NCI-H2171 treated with DMSO at 0.1 percent for 48 hours (cell line): ENCODE results near the gene ADGRB3.
"Not testable (repeated sequence)": the region's sequence is repeated elsewhere in the genome, so short reads cannot be mapped to it uniquely, and the experiment has no call there.

Source experiments
- DNase-seq: peaks from one replicate; lab custom pipeline; 2025; lab: John Stamatoyannopoulos, UW

ADGRB3 gene

DNA sequence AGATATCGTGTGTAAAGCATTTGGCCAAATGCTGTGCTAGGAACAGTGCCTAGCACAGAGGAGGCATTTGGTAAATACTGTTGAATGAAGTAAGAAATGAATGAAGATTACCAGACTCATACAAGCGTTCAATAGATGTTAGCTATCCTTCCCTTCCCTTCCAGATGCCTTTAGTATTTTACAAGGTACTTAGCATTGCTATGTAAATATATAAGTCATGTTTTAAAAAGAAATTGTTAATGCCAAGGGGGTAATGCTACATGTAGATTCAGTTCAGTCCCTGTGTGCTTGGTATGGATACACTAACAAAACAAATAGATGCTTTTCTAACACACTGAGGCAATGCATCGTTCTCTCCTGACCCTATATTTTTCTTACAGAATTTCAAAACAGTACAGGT lies 407.2 kb downstream of the ADGRB3 start:
- DNase-seq: no peak

DNA sequence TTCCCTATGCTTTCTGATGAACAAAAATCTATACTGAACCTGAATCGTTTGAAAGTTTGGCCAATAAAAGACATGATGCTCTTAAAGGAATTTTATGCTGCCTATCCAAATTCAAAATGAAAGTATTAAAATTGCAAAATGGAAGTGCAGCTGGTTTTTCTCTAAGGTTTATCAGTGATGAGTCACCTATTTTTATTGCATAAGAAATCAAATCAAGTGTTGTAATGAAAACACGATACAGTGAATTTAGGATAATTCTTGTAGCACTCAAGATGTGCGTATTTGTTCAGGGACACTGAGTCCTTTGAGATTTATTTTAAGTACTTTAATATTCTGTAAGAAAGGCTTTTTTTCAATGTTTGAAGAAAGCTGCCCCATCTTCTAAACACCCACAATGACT lies 409.5 kb downstream of the ADGRB3 start:
- DNase-seq: no peak

DNA sequence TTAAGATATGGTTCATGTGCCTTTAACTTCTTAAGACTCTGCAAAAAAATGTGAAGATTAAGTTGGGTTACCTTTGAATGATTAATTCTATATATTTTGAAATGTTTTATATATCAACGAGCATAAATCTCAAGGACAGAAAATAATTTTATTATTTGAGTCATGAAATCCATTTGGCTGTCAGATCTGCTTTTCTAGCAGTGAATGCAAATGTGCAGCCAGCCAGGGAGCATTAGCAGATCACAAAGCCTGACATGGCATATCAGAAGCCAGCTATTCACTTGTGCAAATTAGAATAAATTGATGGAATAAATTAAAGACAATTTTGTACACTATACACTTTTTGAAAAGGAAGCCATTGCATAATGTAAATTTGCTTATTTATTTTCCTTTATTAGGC lies 424.3 kb downstream of the ADGRB3 start:
- no peak for DNase-seq

DNA sequence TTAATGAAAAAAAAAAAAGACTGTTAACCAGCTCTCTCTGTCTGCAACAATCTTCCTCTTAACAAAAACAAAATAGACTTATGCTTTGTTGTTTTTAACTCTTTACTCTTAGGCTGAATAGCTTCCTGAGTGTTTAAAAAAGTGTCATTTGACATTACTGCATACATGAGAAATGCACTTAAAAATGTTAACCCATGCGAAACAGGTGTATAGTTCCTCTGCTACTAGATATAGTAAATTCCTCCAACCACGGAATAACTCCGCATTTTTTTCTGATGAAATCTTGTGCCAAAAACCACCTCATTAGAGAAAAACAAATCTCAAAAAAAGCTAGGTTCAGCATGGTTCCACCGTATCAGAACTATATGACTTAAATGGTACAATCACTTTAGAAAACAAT lies 426.0 kb downstream of the ADGRB3 start:
- DNase-seq: no peak

DNA sequence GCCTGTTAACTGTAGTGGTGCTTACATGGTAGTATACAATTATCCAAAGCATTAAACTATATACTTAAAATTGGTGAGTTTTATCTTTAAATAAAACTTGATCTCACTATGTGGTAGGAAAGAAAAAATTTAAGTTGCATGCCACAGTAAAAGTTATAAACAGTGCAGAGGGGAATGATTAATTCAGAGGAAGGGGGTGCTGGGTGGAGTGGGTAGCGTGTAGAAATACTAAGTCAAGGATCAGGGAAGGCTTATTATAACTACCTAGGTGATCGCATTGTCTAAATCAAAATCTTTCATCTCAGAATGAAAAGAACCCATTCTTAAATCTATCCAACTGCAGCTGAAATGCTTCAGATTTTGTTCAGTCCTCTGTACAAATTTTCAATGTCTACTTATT lies 428.3 kb downstream of the ADGRB3 start:
- DNase-seq: no peak

DNA sequence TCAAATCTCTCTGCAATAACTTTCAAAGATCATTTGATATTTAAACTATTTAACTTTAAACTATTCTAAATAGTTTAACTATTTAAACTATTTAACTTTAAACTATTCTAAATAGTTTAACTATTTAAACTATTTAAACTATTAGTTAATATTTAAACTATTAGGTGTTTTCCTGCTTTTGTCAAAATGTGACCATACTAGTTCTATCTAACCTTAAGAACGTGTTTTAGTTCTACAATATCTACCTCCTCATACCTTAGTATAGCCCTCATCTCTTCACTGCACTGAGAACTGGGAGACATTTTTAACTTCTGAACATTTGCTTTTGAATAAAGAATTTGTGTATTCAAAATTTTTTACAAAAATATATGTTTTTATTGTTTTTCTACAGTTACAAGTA lies 429.1 kb downstream of the ADGRB3 start:
- no peak for DNase-seq

DNA sequence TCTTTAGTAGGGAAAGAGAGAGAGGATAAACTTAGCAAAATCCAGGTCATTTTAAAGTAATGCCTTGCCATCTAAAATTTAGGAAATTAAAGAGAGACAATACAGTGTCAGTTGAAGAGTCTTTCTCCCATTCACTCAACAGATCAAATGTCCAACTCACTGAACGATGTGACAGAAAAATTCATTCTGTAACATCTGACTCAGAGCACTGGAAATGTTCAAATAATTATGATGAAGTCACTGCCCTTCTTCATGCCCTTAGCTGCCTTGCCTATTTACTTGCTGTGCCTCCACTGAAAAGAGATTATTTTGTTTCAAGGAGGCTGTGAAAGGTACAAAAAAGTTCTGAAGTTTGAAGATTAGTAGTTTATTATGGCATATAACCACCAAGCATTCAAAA lies 434.8 kb downstream of the ADGRB3 start:
- no peak for DNase-seq

DNA sequence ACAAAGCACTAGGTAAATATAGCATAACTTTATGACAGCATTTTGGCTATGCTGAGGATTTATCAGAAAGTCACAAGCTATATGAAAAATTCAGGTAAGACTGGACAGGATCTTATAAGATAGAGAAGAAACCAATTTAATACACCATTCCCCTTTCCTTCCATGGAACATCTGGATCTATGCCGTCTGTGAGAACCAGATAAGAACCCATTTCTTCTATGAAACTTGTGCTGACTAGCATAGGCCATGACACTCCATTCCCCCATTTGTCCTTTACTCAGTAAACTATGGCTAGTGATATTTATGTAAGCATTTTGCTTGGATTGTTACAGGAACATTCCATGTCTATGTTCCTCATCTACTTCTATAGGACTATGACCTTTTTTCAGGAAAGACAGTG lies 437.7 kb downstream of the ADGRB3 start:
- no peak for DNase-seq

DNA sequence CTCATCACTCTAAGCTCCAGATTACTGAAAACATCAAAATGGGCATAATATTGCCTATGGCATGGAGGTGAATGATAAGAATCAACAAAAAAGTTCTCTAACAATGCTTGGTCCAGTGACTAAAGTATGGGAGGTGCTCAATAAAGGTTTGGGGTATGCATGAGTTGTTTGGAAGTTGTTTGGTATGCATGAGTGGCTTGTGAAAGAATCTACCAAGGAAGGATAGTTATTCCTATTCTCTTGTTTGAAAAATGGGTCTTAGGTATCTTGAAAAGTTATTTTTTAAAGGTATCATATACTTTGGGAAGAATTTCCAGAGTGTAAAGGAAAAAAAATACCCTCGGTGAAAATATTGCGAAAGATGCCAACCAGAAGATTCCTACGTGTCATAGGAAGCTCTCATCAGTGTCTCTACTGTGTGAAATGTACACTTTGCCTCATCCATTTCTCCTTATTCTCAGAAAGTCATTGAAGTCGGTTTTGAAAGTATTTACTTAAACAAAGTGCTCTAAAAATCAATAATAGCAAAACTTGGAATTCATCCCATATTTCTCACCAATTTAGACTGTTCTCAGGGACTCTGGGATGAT lies 449.8 kb downstream of the ADGRB3 start:
- DNase-seq: no peak

DNA sequence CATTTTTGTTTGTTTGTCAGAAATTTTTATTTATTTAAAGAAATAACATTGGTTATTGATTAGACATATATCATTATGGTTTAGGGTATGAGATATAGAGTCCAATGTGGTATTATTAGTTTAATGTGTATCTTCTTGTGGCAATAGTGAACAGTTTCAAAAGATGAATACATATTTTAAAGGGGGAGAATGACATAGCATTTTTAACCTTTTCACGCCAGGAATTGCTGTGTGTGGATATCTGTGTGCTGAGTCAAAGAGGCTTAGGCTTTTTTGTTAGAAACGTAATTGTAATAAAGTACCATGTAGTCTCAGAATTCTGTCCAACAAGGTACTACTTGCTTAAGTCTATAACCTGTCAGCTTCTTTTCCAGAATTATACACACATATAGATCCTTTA lies 451.6 kb downstream of the ADGRB3 start:
- DNase-seq: no peak

DNA sequence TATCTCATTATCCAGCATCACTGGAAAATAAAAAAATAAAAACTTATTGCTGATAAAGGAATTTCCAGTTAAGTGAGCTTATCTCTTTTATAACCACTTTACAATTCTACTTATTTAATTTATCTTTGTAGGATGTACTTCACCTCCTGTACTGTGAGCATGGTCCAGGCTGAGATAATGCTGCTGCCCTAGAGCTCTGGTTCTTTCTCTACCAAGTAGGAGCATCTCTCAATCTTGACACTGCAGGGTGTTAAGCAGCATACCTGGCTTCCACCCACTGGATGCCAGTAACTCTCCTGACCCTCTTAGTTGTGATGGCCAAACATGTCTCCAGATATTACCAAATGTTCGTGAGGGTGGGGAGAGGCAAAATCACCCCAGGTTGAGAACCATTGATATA lies 454.5 kb downstream of the ADGRB3 start:
- DNase-seq: no peak

DNA sequence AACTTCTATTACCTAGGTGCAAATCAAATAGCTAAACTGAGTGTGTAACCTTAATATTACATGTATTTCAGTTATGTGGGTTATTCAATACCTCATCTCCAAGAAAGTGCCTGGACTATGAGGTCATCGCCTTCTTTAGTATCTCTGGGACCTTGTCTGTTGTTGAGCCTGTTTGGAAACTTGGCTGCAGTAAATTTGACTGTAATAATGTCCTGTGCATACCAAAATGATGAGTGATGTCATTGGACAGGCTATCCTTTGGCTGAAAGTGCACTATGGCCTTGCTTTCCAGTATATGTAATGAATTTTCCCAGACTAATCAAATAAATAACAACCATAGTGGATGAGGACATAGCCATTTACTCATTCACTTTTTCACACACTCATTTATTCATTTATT lies 455.1 kb downstream of the ADGRB3 start:
- no peak for DNase-seq

DNA sequence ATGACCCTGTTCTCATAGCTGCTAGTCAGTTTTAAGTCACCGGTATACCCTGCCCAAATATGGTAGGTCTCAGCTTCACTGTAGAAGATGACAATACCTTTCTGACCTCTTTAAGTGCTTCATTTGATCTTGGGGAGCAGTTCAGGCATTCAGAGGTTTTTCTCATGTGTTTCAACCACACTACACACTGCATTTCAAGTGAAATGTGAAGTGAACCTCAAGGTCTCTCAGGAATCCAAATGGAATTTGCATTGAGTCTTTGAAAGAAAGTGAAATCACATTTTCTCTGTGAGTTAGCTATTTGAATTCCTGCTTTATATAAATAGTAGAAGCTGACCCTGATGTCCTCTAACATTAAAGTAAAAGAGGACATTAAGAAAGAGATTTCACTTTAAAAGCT lies 461.6 kb downstream of the ADGRB3 start:
- no peak for DNase-seq

DNA sequence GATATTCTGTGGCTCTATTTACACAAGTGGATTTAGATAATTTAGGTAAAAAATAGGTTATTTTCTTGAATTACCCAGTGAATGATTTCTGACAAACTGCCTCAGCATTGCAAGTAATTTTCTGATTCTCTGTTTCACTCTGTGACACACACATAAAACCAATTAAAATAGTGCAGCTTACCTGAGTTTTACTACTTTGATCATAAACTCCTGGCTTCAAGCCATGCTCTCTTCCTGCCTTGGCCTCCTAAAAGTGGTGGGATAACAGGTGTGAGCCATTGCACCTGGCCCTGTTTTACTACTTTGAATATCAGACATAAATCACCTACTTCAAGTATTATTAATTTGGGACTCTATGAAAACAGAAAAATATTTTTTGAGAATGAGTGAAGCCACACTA lies 462.9 kb downstream of the ADGRB3 start:
- DNase-seq: no peak

DNA sequence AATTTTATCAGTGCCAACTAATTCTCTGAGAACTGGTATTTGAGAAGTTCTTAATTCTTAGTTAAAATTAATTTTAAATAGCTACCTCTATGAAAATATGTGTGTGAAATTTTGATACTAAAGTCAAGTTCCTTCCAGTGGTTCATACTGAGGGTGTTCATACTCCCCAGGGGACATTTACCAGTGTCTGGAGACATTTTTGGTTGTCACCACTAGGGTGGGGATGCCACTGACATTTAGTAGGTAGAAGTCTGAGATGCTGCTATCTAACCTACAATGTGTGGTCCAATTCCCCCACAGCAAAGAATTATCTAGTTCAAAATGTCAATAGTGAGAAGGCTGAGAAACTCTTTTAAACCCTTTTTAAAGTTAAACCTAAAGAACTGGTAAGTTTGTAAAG lies 463.8 kb downstream of the ADGRB3 start:
- DNase-seq: no peak

DNA sequence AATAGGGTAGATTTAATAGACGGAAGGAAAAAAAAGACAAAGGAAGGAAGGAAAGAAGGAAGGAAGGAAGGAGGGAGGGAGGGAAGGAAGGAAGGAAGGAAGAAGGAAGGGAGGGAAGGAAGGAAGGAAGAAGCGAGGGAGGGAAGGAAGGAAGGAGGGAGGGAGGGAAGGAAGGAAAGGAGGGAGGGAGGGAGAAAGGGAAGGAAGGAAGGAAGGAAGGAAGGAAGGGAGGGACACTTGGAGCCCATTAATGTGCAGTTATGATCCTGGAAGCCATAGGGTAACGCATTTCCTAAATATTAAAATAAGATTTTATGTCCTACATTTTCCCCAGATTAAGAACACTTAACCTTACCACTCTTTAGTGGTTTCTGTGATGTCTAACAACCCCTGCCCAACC lies 465.7 kb downstream of the ADGRB3 start:
- no peak for DNase-seq

DNA sequence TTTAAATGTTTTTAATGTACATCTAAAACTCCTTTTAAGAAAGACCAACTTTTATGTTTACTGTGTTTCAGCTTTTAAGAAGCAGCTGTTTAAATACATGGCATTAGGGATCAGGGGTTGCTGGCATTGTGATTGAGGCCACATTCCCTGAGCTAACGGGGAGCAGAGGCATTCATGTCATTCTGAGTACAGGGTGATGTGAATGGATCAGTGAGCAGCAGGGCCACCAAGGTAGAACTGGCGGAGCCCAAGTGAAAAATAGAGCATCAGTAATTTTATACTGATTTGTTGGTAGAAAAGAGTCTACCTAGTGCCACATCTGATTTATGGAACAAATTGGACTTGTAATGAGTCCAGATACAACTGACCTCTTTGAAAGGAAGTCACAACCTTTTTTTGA lies 467.3 kb downstream of the ADGRB3 start:
- DNase-seq: no peak

DNA sequence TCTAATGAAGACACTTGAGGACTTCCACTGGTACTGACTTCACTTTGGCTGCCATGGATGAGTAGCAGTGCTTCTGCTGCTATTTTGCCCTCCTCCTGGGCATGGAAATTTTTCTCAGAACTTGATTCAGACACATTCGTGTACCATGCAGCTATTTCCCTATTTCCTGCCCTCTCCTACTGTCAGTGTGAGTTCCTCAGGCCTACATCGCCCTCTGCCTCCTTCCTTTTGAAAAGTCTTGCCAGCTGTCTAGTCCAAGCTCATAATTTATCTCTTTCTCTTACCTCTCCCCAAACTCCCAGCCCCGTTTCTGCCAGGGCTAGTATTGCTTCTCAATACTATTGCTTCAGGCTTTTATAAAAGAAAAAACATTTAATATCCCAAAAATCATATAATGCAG lies 470.2 kb downstream of the ADGRB3 start:
- DNase-seq: no peak

DNA sequence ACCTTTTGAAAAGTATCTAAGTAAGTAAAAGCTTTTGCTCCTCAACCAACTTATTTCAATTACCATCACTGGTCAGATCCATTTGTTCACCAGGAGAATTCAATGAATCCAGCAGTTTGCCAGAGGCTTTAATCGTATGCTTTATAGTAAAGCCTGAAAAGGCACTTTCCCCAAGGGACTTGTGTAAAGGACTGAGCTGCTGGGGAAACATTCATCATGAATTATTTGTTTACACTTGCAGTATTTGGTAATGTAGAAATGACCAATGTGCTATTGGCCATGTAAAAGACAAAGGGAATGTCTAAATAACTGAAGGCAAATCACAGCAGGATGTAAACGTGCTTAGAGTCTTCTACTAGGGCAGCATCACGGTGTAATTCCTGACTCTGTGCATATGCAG lies 471.4 kb downstream of the ADGRB3 start:
- no peak for DNase-seq

DNA sequence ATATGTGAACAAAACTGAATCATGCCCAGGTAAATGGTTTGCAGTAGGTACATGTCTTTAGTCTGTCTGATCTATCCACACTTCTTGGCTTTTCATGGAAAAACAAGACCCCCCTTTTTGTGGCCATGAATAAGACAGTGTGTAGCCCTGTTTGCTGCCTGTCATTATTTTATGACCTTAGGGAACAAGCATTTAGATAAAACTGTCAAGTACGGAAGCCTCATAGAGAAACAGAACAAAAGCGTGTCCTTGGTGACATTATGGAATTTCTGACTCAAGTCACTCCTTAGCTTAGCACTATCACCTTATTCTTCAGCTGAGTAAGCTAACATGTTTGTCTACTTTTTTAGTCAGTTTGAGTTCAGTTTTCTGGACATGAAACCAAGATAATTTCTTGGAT lies 476.2 kb downstream of the ADGRB3 start:
- DNase-seq: no peak

DNA sequence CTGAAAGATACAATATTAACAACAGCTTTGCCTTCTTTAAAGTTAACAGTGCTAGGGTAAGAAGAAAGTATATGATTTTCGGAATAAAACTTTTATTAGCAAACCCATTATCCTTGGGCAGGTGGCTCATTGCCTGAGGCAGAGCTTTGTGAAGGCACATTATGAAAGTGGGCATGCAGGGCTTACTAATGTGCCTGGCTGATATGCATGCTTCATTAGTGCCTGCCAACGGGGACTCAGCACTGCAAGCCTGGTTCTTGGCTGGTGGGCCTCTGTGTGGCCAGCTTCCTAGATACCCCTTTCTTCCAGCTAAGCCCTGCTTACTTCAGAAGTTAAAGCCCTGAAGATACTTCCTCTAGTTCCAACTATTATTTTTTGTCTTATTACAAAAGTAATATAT lies 481.6 kb downstream of the ADGRB3 start:
- no peak for DNase-seq

DNA sequence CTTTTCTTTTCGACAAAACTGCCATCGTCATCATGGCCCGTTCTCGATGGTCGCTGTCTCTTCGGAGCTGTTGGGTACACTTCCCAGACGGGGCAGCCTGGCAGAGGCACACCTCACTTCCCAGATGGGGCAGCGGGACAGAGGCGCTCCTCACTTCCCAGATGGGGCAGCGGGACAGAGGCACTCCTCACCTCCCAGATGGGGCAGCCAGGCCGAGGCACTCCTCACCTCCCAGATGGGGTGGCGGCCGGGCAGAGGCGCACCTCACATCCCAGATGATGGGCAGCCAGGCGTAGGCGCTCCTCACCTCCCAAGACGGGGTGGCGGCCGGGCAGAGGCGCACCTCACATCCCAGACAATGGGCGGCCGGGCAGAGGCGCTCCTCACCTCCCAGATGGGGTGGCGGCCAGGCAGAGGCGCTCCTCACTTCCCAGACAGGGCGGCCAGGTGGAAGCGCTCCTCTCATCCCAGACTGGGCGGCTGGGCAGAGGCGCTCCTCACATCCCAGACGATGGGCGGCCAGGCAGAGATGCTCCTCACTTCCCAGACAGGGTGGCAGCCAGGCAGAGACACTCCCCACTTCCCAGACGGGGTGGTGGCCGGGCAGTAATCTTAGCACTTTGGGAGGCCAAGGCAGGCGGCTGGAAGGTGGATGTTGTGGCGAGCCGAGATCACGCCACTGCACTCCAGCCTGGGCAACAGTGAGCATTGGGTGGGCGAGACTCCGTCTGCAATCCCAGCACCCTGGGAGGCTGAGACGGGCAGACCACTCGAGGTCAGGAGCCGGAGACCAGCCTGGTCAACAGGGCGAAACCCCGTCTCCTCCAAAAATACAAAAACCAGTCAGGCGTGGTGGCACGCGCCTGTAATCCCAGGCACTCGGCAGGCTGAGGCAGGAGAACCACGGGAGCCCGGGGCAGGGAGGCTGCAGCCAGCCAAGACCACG lies 486.7 kb downstream of the ADGRB3 start:
- DNase-seq: not testable (repeated sequence)

DNA sequence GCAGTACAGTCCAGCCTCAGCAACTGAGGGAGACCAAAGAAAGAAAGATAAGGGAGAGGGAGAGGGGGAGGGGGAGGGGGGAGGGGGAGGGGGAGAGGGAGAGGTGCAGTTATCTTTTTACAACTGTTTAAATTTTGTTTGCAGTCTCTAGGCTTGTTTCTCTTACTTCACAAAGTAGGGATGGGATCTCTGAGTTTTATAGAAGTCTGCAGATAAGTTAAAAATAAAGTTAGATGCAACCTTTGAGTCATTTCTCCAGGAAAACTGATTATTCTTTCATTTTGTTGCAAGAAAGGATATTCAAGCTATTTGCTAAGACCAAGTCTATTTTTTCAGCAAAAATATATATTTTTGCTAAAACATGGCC lies 487.3 kb downstream of the ADGRB3 start:
- no peak for DNase-seq

DNA sequence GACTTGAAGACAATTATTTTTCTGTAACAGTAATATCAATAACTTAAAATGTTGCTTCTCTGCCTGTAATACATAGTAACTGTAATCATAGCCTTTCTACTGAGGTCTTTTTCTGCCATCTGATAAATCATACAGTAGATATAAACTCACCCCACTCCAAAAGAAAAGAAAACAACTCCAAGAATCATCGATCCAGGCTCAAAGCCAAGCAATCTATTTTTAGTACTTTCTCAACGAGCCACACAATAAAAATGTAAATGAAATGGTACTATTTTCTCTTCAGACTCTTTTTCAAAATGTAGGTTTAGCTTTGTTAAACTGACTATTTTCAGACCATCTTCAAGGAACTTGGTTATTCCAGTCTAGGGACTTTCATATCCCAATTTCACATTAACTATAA lies 493.3 kb downstream of the ADGRB3 start:
- no peak for DNase-seq
